ENCODE data around the gene RYR3. TPM values are rescaled to one million over a fixed set of nuclear protein-coding genes. Genes with fewer than 3 reads are reported as not detected.
A peak's percentile ranks its signal among the peaks of the same experiment; 100 is the strongest.

RYR3 gene
- total RNA-seq, 1 donor from 2014 or later: 0.11 TPM

DNA sequence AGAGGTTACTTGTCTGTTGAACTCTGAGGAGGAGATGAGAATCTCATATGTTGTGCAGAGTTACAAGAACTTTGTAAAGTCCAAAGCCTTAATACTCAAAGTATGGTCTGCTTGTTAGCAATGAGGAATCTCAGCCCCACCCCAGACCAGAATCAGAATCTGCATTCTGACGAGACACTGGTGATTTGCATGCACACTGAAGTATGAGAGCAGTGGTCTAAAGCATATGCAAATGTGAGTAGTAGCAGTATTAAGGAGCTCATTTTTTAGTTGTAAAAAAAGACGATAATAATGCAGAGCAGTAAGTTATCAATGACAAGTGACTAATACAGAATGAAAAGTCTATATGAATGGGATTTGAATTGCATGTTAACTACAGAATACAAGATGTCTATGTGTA is 327.7 kb downstream of the RYR3 start:
- DNase-seq (ENCODE audit: low read depth): no peak

DNA sequence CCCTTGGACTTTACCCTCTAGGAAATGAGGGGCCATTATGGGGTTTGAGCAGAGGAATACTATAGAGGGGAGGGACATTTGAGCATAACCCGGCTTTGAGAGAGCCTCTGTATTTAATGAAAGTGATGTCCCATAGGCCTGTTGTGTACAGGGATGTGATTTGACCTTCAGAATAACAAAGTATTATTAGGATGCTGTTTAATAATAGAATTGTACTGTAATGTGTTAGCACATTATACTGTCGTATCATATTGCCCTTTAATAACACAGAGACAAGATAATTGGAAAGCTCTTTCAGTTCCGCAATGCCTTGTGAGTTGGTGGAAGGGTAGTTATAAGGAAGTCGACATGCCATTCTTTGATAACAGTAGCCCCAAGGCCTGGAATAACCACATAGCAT is 328.3 kb downstream of the RYR3 start:
- DNase-seq (ENCODE audit: low read depth): no peak

DNA sequence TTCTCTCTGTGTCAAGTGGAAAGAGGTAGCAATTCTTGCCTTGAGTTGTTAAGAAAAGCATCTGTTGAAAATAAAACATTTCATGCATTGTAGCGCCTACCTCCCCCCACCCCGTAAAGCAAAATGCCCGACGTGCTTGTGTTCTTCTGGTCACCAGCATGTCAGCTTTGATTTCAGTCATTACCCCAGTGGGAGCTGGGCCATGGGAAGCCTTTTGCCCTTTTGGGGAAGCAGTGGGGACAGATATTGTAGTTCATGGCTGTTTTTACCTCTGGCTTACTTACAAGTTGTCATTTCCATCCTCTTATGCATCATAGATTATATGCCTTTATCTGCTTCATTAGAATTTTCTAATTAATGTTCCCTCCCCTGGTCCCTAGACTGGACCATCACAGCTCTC is 328.7 kb downstream of the RYR3 start:
- no peak for DNase-seq (ENCODE audit: low read depth)

DNA sequence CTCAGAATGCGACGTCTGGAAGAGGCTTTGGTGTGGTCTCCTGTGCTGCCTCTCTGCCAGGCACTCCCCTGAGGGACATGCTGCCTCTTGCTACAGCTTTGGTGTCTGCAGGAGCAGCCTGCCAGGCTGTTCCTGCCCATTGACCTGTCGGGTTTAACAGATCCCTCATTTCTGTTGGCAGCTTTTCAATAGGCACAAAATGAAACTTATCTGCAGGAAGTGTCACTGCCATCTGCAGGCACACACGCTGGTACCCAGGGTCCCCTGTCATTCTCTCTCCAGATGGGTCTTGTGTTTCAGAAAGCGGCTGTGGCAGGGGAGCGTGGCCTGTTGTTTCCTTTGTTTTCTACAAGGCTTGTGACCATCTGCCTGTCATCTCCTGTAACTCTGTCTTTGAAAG is 329.2 kb downstream of the RYR3 start:
- no peak for DNase-seq (ENCODE audit: low read depth)

DNA sequence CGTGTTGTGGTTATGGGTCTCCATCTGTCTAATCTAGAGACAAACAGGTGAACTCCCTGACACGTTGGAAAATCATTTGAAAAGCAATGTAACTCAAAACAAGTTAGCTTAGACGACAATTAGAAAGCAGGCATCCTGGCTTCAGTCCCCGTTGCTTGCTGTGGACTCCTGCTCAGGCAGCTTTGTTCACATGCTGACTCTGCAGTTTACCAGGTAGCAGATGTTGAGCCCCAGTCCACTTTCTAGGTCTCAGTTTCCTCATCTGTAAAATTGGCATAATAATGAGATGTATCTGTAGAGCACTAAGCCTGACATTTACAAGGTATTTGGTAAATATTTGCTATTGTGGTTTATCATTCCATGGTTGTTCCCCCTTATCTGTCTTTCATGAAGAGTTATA is 330.3 kb downstream of the RYR3 start:
- DNase-seq (ENCODE audit: low read depth): no peak

DNA sequence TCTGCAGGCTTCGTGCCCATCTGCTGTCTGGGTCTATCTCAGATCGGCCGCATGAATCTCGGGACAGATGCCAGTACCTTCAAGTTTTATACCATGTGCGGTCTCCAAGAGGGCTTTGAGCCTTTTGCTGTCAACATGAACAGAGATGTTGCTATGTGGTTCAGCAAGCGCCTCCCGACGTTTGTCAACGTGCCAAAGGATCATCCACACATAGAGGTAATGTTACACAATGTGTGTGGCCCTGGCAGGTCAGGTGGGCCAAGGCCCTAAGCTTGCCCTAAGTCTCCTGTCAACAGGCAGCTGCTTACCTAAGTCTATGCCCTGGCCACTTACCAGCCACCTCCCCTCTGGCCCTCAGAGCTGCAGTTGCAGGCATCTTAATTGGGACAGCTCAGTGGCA is 333.5 kb downstream of the RYR3 start:
- DNase-seq (ENCODE audit: low read depth): no peak

DNA sequence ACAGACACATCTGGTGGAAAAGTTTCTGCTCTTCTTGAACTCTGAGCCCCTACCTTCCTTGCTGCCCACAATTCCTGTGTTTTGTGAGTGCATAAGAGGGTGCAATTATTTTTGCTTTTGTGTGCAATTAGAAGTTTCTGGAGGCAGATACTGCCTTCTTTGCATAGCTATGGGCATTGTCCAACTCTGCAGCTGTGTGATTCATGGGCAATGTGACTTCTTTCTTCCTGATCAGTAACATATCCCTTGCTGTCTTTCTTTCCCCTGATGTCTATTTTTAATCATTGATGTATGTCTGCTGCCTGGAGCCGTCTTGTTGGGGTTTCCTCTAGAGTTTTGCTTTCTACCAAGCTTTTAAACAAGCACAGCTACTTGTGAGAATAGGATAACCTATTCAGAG is 336.0 kb downstream of the RYR3 start:
- DNase-seq (ENCODE audit: low read depth): no peak

DNA sequence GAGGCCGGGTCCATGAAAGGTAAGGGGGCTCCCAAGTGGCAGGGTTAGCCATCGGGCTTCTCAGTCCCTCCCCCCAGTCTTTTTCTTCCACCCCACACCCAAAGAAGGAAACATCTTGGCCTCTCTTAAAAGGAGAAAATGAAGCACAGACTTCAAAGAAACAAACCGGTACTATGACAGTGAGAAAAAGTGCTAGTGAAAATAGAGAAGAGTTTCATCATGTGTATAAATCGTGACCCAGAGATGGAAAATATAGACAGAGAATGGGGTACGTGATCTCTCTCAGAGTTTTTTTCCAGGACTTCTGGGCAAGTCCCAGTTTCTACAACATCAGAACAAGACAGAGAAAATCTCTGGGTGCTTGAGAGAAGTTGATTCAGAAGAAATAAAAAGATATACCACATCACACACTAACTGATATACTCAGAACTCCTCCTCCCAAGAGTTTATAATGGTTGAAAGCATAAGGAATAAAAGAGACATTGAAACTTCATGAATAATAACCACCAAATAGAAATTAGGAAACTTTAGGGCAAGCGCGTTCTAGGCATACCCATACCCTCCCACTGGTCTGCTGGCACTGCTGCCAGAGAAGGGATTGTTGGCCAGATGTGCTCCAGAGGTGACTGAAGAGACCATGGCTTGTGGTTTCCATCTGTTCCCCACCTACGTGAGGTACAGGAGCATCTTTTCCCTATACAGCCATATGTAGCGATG is 338.6 kb downstream of the RYR3 start:
- DNase-seq (ENCODE audit: low read depth): no peak

DNA sequence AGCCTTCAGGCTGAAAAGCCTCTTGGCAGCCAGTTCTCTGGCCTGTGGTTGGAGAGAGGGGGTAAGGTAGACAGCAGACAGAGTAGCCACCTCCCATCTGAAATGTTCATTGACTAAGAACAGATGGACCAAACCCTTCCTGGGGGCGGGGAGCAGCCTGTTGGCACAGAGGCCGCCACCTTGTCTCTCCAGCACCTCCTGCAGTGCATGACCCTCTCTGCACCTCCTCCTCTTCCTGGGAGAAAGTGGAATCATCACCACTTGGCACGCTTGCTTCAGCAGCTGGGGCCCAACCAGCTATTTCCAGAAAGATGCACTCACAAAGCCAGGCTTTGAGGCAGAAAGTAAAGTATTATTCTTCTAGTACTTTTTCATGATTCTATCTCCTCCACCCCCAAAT is 344.1 kb downstream of the RYR3 start:
- peak; percentile 11 for DNase-seq (ENCODE audit: low read depth)

DNA sequence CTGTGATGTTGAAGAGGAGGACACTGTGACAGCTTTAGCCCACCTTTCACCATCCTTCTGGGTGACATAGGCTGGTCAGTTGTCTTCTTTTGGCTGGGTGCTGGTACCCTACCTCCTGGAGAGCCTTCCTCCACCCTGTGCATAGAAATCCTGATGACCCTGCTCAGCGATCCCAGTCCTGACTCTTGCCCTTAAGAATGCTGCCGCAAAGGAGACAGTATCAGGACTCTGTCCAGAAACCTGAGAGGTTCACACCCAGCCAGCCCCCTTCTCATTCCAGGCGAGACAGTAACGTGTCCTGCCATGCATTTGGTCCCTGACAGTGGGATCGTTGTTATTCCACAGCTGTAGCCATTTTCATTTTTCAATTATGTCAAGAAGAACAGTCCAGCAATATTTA is 344.7 kb downstream of the RYR3 start:
- DNase-seq (ENCODE audit: low read depth): no peak

DNA sequence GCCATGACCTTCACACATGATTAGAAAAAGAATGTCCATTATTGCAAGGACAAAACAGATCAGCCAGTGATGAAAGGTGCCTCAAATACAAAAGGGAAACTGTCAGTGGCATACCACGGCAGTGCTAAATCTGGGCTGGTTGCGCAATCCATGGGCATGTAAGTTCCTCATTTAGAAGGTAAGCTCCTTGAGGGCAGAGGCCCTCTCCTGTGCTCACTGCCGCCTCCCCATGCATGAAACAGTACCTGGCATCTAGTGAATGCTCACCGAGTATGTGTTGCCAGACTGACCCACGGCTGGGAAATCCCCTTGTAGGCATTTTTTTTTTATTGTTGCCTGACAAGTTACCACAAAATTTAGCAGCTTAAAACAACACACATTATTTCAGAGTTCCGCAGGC is 345.4 kb downstream of the RYR3 start:
- DNase-seq (ENCODE audit: low read depth): no peak

DNA sequence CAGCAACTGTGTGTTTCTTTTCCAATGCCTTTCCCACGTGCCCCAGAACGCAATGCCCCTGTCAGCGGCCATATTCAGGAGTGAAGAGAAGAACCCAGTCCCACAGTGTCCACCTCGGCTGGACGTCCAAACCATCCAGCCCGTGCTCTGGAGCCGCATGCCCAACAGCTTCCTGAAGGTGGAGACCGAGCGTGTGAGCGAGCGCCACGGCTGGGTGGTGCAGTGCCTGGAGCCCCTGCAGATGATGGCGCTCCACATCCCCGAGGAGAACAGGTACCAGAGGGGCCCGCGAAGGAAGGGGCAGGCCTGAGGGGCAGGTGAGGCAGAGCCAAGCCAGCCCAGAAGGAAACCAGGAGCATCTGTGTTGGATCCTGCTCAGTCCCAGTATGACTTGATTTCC is 349.4 kb downstream of the RYR3 start:
- no peak for DNase-seq (ENCODE audit: low read depth)

DNA sequence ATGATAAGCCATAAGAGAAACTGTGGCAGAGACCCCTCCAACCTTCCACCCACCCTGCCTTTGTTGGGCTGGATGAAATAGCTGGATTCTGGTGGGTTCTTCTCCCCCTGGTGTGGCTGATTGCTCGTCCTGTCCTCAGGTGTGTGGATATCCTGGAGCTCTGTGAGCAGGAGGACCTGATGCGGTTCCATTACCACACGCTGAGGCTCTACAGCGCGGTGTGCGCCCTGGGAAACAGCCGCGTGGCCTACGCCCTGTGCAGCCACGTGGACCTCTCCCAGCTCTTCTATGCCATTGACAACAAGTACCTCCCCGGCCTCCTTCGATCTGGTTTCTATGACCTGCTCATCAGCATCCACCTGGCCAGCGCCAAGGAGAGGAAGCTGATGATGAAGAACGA is 351.2 kb downstream of the RYR3 start:
- DNase-seq (ENCODE audit: low read depth): no peak

DNA sequence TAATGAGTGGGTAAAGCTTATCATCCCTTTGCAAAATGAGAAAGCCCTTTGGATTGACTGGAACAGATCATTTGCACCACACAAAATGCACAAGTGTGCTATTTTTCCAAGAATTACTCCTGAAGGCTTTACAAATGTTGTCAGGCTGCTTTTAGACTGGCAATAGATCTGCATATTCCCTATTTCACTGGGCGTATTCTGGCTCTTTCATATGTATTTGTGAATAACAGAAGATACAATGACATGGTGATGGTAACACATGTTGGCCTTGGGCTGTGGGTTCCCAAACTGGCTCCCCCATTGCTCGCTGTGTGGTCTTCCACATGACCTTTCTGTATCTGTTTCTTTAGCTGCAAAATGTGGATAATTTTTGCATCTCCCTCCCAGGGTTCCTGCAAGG is 354.2 kb downstream of the RYR3 start:
- DNase-seq (ENCODE audit: low read depth): no peak

DNA sequence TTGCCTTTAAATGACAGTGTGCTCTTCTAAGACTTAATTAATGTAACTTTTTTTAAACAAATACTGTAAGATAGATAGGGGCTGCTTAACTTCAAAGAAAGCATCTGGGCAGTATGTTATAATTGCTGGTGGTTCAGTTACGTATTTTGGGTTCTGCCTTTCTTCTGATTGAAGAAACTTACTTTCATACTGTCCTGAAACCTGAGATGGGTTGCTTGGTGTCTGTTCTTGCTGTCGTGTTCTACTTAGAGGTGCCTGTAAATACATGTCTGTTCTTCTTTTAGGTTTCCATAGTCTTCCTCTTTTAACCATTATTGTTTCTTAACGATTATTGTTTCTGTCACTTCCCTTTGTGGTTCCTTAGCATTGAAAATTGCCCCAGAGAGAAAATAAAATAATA is 359.8 kb downstream of the RYR3 start:
- no peak for DNase-seq (ENCODE audit: low read depth)

DNA sequence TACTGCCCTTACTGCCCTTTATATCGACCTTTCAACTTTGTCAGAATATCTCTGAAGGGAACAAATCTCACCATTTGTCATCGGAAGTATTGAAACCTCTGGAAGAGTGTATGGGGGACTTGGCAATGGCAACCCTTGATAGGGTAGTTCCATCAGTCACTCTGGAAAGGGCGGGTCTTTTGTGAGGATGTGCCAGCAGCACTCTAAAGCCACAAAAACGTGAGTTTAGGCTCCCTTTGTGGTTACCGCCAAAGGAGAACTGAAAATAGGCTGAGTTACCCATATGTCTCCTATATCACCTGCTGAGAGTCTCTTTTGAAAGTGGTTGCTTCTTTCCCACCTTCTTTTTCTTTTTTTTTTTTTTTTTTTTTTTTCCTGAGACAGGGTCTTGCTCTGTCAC is 360.7 kb downstream of the RYR3 start:
- DNase-seq (ENCODE audit: low read depth): no peak

DNA sequence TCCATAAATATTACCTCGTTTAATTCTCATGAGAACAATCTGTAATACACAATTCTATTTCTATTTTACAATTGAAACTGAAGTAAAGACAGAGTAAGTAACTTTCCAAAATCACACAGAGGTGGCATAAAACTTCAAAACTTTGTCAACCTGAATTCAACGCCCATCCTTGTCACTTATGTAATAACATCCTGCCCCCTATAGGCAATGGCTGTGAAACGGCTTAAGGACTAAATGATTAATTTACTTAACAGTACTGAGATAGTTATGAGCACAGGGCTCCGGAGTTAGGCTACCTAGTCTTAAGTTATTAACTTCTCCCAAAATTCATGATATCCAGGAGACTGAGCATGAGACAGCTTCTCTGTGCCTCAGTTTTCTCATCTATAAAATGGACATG is 364.5 kb downstream of the RYR3 start:
- DNase-seq (ENCODE audit: low read depth): peak; percentile 23

DNA sequence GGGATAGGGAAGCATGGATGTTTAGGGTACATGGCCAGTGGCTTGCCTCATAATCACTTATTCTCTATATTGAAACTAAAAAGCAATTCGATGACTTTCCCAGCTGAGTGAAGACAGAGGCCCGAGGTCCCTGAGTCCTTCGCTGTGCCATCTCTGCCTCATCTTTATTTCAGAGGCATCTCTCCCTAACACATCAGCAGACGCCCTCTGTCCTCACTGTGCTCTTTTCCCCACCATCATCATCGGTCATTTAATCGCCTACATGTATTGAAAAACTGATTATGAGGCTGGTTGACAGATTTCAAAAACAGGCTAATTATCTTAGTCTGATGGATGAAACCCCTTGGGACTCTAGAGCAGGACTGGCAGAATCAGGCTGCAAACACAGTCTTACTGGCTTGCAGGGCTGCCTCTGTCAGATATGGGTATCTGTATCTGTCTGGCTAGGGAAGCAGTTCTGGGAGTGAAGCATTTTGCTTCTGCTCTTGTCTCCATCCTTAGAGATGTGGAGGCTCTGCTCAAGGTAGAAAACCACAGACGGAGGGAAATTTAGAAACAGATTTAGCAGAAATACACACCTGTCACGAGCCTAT is 366.6 kb downstream of the RYR3 start:
- DNase-seq (ENCODE audit: low read depth): no peak

DNA sequence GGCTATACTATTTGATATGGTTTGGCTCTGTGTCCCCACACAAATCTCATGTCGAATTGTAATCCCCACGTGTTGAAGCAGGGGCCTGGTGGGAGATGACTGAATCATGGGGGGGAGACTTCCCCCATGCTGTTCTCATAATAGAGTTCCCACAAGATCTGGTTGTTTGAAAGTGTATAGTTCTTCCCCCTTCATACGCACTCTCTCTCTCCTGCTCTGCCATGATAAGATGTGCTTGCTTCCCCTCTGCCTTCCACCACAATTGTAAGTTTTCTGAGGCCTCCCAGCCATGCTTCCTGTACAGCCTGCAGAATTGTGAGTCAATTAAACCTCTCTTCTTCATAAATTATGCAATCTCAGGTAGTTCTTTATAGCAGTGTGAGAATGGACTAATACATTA is 367.4 kb downstream of the RYR3 start:
- DNase-seq (ENCODE audit: low read depth): no peak

DNA sequence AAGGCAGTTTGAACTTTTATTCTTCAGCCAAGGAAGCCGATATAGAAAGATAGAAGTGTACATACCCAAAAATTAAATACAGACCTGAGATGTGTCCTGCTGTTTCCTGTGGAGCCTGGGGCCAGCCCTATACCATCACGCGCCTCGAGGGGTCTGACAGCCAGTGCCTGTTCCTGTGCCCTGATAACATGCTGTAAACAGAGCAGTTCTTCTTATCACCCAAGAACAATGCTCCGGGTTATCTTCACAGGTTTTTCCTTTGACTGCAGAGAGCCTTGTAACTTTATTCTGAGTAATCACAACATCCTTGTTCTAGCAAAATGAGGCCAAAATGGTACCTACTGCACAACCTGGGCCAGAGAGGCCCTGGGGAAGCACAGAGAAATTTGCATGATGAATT is 367.8 kb downstream of the RYR3 start:
- DNase-seq (ENCODE audit: low read depth): no peak

DNA sequence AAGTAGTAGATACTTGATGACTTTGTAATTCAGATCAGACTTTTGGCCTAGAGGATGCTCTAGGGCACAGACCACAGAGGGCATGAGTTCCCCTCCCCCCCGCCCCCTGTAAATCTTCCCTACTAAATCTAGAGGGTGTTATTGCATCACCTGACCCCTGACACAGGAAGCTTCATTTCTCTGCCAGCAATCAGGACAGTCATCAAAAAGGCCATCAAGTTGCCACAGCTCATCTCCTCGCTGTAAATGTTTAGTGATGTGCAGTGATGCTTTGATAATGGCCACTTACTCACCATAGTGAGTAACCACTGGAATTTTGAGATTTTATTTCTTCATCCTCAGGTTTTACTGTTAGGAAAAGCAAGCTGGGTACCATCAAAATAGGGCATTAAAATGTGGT is 368.3 kb downstream of the RYR3 start:
- no peak for DNase-seq (ENCODE audit: low read depth)

DNA sequence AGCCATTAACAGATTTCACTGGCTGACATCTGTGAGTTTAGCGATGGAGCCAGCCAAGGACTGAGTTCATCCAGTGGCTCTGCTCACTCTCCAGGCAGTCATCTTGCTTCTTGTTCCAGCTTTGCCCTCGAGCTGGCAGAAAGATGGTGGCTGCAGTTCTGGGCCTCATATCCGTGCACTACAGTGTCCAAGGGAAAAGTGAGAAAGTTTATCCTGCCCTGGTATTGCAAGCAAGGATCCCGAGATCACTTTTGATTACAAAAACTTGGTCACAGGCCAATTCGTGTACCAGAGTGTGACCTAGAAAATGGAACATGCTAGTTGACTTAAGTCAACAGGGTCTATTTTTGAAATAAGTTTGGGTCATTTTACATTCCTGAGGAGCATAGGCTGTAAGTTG is 369.6 kb downstream of the RYR3 start:
- DNase-seq (ENCODE audit: low read depth): no peak

DNA sequence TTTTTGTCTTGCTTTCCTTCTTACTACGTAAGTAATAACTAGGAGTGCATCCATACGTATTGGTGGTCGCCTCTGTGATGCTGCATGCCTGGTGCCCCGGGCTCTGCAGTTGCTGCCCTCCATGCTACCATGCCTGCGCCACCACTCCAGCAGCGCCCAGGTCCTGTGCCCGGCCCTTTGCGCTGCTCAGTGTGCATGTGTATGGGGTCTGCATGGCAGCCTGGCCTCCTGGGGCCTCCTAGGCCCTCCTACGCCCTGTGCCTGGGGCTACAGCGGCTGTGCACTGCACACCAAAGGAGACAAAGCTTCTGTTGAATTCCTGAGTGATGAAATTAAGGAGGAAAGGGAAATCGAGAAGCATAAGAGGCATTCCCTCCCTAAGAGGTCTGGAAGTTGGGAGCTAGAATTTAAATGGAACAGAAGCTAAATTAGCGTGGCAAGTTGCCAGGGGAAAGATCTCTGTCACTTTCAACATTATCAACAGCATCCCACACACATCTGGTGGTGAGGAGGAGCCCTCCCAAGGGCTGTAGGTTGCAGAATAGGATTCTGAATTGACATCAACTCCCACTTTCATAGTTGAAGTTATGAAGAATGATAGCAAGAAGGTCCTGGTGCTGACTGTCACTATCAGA is 382.5 kb downstream of the RYR3 start:
- DNase-seq (ENCODE audit: low read depth): no peak
